Duodenal mucosa (tissue), 2 donors: Measurements from ENCODE around the gene CROT.
"Not testable (repeated sequence)": the region's sequence is repeated elsewhere in the genome, so short reads cannot be mapped to it uniquely, and the experiment has no call there.

Experiments used
- H3K27ac ChIP-seq: one replicate; pipeline ENCODE4 v1.7.0; 2013; ENCODE audit warnings: low read depth, low read length
- H3K27me3 ChIP-seq, 2 donors: one replicate each; pipeline ENCODE4 v1.7.0; 2013; ENCODE audit warnings: low read length in 2 of 2, control low read depth in 1 of 2; ENCODE audit not compliant: insufficient read depth in 2 of 2, control insufficient read depth in 1 of 2
- H3K36me3 ChIP-seq, 2 donors: one replicate each; pipeline ENCODE4 v1.7.0; 2013; ENCODE audit warnings: low read length in 2 of 2, control low read depth in 1 of 2; ENCODE audit not compliant: insufficient read depth in 2 of 2, control insufficient read depth in 1 of 2
- H3K4me1 ChIP-seq, 2 donors: one replicate each; pipeline ENCODE4 v1.7.0; 2013; ENCODE audit warnings: low read length in 2 of 2, control low read depth in 1 of 2; ENCODE audit not compliant: insufficient read depth in 2 of 2, control insufficient read depth in 1 of 2
- H3K4me3 ChIP-seq, 2 donors: one replicate each; pipeline ENCODE4 v1.7.0; 2013; ENCODE audit warnings: low read length in 2 of 2, low read depth in 1 of 2
- H3K9ac ChIP-seq, 2 donors: one replicate each; pipeline ENCODE4 v1.7.0; 2013; ENCODE audit warnings: low read length in 2 of 2, low read depth in 1 of 2
- H3K9me3 ChIP-seq, 2 donors: one replicate each; pipeline ENCODE4 v1.7.0; 2013; ENCODE audit warnings: low read length in 2 of 2, control low read depth in 1 of 2; ENCODE audit not compliant: control insufficient read depth in 1 of 2

CROT gene, protein sequence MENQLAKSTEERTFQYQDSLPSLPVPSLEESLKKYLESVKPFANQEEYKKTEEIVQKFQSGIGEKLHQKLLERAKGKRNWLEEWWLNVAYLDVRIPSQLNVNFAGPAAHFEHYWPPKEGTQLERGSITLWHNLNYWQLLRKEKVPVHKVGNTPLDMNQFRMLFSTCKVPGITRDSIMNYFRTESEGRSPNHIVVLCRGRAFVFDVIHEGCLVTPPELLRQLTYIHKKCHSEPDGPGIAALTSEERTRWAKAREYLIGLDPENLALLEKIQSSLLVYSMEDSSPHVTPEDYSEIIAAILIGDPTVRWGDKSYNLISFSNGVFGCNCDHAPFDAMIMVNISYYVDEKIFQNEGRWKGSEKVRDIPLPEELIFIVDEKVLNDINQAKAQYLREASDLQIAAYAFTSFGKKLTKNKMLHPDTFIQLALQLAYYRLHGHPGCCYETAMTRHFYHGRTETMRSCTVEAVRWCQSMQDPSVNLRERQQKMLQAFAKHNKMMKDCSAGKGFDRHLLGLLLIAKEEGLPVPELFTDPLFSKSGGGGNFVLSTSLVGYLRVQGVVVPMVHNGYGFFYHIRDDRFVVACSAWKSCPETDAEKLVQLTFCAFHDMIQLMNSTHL

DNA sequence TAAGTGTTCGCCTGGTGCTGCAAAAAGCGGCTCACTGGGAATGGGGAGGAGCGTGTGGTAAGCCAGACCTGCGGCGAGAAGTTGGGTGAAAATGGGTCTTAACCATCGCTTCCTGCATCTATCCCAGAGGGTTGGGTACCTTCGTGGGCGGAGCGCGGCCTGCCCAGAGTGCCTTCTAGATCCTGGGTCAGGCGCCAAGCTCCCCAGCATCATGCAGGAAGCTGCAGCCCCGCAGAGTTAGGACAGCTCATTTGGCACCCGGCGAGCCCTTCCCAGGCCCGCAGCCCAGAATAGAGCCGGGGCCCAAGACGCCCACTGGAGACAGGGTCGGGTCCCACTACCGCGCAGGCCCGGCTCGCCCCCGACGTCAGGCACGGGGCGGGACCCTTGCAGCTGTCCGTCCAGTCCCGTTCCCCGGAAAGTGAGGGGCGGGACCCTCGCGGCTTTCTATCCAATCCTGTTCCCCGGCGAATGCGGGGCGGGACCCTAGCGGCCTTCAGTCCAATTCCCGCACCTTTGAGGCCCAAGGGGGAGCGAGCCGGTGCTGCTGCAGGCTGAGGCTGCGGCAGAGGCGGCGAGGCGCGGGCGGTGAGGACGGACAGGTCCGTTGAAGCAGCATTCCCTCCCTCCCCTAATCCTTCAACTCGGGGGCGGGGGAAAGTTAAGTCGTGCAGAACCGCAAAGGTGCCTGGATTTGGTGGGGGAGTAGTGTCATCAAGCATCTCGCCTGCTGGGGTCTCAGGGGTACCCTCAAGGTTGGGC is at the start of gene CROT:
TSS of gene CROT (plus strand) at position 499 of the 762 bp plus-strand sequence. CDS start 3,405 bp downstream, outside the sequence.
- H3K9me3 ChIP-seq = no peaks in the 10 kb centered on the region
- H3K27ac ChIP-seq = peak within 1 kb of the TSS; percentile 86
- H3K36me3 ChIP-seq = peaks cover 10 to 22% of the 10 kb centered on the region in 2 donors
- H3K4me3 ChIP-seq = peak within 1 kb of the TSS; percentile 81 to 86
- no peaks in the 10 kb centered on the region for H3K27me3 ChIP-seq
- peaks cover 2 to 18% of the 10 kb centered on the region in 2 donors for H3K4me1 ChIP-seq
- peak within 1 kb of the TSS; percentile 63 to 91 for H3K9ac ChIP-seq

DNA sequence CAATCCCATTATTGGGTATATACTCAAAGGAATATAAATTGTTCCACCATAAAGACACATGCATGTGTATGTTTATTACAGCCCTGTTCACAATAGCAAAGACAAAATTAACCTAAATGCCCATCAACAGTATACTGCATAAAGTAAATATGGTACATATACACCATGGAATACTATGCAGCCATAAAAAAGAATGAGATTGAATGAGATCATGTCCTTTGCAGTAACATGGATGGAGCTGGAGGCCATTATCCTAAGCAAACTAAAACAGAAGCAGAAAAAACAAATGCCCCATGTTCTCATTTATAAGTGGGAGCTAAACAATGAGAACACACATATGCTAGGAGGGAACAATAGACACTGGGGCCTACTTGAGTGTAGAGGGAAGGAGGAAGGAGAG is 44.7 kb upstream of the CROT start:
- Histone ChIP-seq H3K27ac (no peak overlapping the region), H3K4me1 (no peaks in the 10 kb centered on the region), H3K27me3 (no peaks in the 10 kb centered on the region), H3K9ac (no peak overlapping the region), H3K9me3 (no peaks in the 10 kb centered on the region), H3K36me3 (no peaks in the 10 kb centered on the region), H3K4me3 (no peak overlapping the region)

DNA sequence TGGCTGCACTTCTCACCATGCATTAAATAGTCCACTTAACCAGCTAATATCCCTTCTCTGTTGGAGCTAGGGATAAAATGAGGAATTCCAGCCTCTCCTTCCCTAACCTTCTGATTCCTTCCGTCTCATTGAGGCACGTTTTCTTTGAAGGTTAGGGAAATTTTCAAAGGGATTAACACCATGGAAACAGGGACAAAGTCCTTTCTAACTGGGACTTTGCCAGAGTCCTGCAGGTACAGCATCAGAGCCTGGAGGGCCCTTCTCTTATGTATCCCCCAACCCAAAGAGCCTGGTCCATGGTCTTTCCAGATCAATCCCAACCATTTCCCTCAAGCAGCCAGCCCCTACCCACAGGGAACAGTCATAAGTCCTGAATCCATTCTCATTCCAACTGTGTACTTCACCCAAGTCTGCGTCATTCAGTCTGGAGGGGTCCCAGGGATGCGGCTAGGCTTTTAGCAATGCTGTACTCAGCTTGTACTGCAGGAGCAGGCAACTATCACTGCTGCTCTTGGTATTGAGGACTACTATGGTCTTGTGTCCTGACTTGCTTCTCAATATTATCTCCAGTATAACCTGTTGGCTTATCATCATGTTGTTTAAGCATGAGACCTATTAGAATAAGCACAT is 34.6 kb upstream of the CROT start:
- Histone ChIP-seq H3K4me1 (peaks cover 0 to 4% of the 10 kb centered on the region in 2 donors), H3K9ac (no peak overlapping the region), H3K27me3 (no peaks in the 10 kb centered on the region), H3K9me3 (no peaks in the 10 kb centered on the region), H3K36me3 (no peaks in the 10 kb centered on the region), H3K27ac (no peak overlapping the region), H3K4me3 (no peak overlapping the region)

DNA sequence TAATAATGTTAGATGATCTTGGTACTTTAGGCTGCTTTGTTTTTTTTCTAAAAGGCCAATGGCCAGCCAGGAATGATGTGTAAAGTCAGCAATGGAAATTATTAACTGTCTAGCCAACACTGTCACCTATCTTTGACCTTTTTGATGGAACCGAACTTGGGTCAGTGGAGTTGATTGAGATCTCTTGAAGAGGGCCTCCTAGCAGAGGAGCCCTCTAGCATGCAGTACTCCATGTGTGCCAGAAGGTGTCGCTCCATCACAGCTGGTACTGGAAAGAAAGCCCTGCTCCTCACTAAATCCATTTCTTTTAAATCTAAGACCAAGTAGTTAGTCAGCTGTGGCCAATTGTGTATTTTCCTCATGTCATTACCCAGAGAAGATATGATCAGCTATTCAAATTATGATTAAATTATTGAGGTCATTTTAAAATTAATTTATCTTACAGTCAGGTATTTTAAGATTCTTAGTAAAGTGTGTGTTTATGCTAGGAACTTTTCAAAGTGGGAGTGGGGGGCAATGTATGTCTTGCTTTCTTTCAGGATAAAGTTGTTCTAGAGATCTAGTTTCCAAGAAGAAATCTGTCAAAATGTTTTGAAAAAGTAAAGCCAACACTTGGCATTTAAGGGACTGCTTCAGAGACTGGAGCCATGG is 33.1 kb upstream of the CROT start:
- H3K27me3 ChIP-seq = no peaks in the 10 kb centered on the region
- peaks cover 0 to 4% of the 10 kb centered on the region in 2 donors for H3K4me1 ChIP-seq
- H3K27ac ChIP-seq = no peak overlapping the region
- H3K9ac ChIP-seq = no peak overlapping the region
- no peaks in the 10 kb centered on the region for H3K36me3 ChIP-seq
- no peak overlapping the region for H3K4me3 ChIP-seq
- H3K9me3 ChIP-seq = no peaks in the 10 kb centered on the region

DNA sequence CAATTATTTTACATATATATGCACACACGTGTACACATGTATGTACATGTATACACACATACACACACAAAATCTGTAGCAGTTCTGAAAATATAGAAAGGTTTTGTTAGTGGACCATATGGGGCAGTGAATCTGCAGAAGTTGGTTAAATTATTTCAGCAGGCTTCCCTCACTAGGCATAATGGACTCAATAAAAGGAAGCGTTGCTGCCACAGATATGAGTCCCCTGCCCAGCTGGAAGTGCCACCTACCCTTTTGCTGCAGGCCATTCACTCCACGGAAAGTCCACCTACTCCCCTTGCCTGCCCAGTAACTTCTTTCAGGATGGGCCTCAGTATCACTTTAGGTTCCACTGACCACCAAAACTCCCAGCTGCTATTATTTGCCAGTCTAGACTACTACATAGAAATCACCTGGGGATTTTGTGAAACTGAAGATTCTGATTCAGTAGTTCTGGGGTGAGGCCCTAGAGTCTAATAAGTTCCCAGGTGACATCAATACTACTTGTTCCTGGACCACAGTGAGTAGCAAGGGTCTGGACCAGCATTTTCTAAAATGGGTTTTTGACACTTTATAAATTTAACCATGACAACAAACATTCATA is 29.3 kb upstream of the CROT start:
- H3K4me1 ChIP-seq = peaks cover 0 to 4% of the 10 kb centered on the region in 2 donors
- H3K27ac ChIP-seq = no peak overlapping the region
- H3K27me3 ChIP-seq = no peaks in the 10 kb centered on the region
- H3K9ac ChIP-seq = no peak overlapping the region
- H3K9me3 ChIP-seq = no peaks in the 10 kb centered on the region
- H3K4me3 ChIP-seq = no peak overlapping the region
- H3K36me3 ChIP-seq = no peaks in the 10 kb centered on the region

DNA sequence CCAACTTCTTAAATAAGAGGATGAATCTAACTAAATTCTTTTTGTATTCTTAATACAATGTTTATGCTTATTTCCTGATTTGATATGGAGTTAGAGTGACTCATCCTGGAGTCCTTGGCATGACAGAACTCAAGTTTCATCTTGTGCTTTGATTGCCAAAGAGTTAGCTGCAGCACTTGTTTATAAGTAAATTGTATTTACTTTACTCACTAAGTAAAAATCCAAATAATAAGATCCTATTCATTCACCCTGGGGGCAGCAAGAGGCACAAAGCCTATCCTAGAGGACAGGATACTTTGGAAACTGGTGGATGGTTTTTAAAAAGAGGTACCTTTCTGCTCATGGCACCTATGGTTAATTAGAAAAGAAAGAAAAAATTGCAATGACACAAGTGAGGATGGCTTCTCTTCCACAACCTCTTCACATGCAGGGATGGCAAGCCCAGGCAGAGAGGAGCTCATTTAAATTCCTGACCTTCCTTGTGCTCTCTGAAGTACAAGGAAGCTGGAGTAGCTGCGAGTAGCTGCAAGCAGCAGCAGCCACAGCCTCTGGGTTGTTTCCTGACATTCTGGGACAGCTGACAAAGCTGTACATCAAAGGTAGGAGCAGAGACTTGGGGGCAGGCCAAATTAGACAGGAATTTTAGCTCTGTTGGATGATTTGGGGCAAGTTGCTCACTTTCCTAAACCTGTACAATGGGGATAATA is 28.5 kb upstream of the CROT start:
- Histone ChIP-seq H3K9ac (no peak overlapping the region), H3K27ac (no peak overlapping the region), H3K4me3 (no peak overlapping the region), H3K27me3 (no peaks in the 10 kb centered on the region), H3K4me1 (peaks cover 0 to 4% of the 10 kb centered on the region in 2 donors), H3K9me3 (no peaks in the 10 kb centered on the region), H3K36me3 (no peaks in the 10 kb centered on the region)

DNA sequence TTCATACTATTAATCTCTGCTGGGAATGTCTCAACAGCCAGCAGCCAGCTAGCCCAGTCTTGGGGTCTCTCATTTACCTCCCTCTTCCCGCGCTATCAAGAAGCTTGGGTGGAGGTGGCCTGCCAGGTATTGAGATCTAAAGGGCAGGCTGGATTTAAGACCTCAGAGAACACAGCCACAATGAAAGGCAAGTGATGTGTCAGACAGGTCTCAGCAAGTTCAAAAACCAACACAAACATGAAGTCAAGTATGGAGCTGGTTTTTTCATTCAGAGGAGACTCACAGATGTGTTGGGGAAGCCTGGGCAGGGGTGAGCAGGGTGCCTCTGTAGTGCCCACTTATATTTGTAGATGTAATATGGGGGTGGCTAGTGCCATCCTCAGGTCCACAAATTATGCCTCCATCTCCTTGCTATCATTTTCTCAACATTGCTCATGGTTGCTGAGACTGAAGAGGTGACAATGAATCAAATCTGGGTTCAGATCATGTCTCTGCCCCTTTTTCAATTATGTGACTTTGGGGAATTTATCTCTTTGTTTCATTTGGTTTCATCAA is 27.7 kb upstream of the CROT start:
- Histone ChIP-seq H3K27me3 (no peaks in the 10 kb centered on the region), H3K36me3 (no peaks in the 10 kb centered on the region), H3K4me3 (no peak overlapping the region), H3K9ac (no peak overlapping the region), H3K27ac (no peak overlapping the region), H3K9me3 (no peaks in the 10 kb centered on the region), H3K4me1 (peaks cover 0 to 4% of the 10 kb centered on the region in 2 donors)

DNA sequence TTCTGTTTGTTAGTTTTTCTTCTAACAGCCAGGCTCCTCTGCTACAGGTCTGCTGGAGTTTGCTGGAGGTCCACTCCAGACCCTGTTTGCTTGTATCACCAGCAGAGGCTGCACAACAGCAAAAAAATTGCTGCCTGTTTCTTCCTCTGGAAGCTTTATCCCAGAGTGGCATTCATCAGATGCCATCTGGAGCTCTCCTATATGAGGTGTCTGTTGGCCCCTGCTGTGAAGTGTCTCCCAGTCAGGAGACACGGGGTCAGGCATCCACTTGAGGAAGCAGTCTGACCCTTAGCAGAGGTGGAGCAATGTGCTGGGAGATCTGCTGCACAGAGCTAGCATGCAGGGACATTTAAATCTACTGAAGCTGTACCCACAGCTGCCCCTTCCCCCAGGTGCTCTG is 26.7 kb upstream of the CROT start:
- no peak overlapping the region for H3K27ac ChIP-seq
- peak overlapping the region in 1 of 2 donors; percentile 68 for H3K4me3 ChIP-seq
- no peaks in the 10 kb centered on the region for H3K27me3 ChIP-seq
- no peaks in the 10 kb centered on the region for H3K9me3 ChIP-seq
- H3K4me1 ChIP-seq = peaks cover 0 to 4% of the 10 kb centered on the region in 2 donors
- H3K9ac ChIP-seq = no peak overlapping the region
- H3K36me3 ChIP-seq = peaks cover 0 to 4% of the 10 kb centered on the region in 2 donors

DNA sequence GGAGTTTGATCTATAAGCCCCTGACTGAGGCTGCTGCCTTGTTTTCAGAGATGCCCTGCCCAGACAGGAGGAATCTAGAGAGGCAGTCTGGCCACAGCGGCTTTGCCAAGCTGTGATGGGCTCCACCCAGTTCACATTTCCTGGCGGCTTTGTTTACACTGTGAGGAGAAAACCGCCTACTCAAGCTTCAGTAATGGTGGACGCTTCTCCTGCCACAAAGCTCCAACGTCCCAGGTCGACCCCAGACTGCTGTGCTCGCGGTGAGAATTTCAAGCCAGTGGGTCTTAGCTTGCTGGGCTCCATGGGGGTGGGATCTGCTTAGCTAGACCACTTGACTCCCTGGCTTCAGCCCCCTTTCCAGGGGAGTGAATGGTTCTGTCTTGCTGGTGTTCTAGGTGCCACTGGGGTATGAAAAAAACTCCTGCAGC is 26.3 kb upstream of the CROT start:
- H3K27me3 ChIP-seq, H3K27ac ChIP-seq, H3K36me3 ChIP-seq, H3K9me3 ChIP-seq, H3K4me1 ChIP-seq: not testable (repeated sequence)
- Histone ChIP-seq H3K9ac (peak overlapping the region in 1 of 2 donors; percentile 57), H3K4me3 (peak overlapping the region in 1 of 2 donors; percentile 68)
